SK-N-DZ (cell line): ENCODE data around the gene NRP1.

Experiments
- DNase-seq: peaks from one replicate; pipeline ENCODE4 v3.0.0-alpha.2; 2015; ENCODE audit warnings: low spot score

Gene NRP1

GRCh38 chr10:33262871-33263270 lies 71.6 kb downstream of the NRP1 start:
- no peak for DNase-seq

GRCh38 chr10:33260403-33261149 lies 73.9 kb downstream of the NRP1 start:
- DNase-seq: no peak

- DNase-seq: no peak
Measured at GRCh38 chr10:33258967-33259366, 75.5 kb downstream of the NRP1 start.

GRCh38 chr10:33257439-33258080 lies 76.9 kb downstream of the NRP1 start:
- no peak for DNase-seq

GRCh38 chr10:33256458-33256857 lies 78.0 kb downstream of the NRP1 start:
- no peak for DNase-seq

GRCh38 chr10:33254556-33255160 lies 79.8 kb downstream of the NRP1 start:
- DNase-seq: no peak

GRCh38 chr10:33253411-33253810 lies 81.1 kb downstream of the NRP1 start:
- DNase-seq: no peak

GRCh38 chr10:33252794-33253203 lies 81.7 kb downstream of the NRP1 start:
- DNase-seq: no peak

GRCh38 chr10:33252324-33252723 lies 82.1 kb downstream of the NRP1 start:
- no peak for DNase-seq

- DNase-seq: no peak
Measured at GRCh38 chr10:33249659-33250345, 84.7 kb downstream of the NRP1 start.

GRCh38 chr10:33249137-33249536 lies 85.3 kb downstream of the NRP1 start:
- DNase-seq: no peak

- no peak for DNase-seq
Measured at GRCh38 chr10:33248638-33249037, 85.8 kb downstream of the NRP1 start.

- no peak for DNase-seq
Measured at GRCh38 chr10:33247221-33247922, 87.1 kb downstream of the NRP1 start.

- DNase-seq: no peak
Measured at GRCh38 chr10:33245343-33245742, 89.1 kb downstream of the NRP1 start.

- no peak for DNase-seq
Measured at GRCh38 chr10:33244354-33244967, 90.0 kb downstream of the NRP1 start.

- DNase-seq: no peak
Measured at GRCh38 chr10:33243703-33244102, 90.8 kb downstream of the NRP1 start.

- DNase-seq: no peak
Measured at GRCh38 chr10:33242931-33243330, 91.5 kb downstream of the NRP1 start.

GRCh38 chr10:33241351-33241750 lies 93.1 kb downstream of the NRP1 start:
- DNase-seq: no peak

- no peak for DNase-seq
Measured at GRCh38 chr10:33240931-33241330, 93.5 kb downstream of the NRP1 start.

- DNase-seq: no peak
Measured at GRCh38 chr10:33240258-33240657, 94.2 kb downstream of the NRP1 start.

- no peak for DNase-seq
Measured at GRCh38 chr10:33239257-33239656, 95.2 kb downstream of the NRP1 start.
